GM12872 (cell line): ENCODE data around the gene MAPKAP1.

Experiments used
- CTCF ChIP-seq: IDR thresholded peaks from 3 replicates; pipeline ENCODE4 v1.5.1; 2011; ENCODE audit warnings: low read depth, mild to moderate bottlenecking, low read length, moderate library complexity; ENCODE audit not compliant: insufficient read depth

MAPKAP1 gene

DNA sequence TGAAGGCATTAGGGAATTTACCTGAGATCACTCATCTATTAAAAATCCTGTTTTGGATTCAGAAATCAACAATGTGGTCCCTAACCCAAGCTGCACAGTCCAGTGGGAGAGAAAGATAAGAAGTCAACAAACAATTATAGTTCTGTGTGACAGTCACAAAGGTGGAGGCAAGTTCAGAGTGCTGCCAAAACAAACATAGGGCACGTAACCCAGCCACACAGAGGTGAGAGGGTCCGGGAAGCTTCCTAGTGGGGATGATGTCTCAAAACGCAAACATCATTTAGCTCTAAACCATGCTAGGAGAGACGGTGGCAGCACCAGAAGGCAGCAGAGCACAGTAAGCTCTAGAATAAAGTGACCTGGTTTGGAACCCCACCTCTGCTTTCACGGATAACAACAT lies 158.9 kb downstream of the MAPKAP1 start:
- no peak for TF ChIP-seq CTCF

GRCh38 chr9:125547368-125547767 lies 159.6 kb downstream of the MAPKAP1 start:
- TF ChIP-seq CTCF: no peak

DNA sequence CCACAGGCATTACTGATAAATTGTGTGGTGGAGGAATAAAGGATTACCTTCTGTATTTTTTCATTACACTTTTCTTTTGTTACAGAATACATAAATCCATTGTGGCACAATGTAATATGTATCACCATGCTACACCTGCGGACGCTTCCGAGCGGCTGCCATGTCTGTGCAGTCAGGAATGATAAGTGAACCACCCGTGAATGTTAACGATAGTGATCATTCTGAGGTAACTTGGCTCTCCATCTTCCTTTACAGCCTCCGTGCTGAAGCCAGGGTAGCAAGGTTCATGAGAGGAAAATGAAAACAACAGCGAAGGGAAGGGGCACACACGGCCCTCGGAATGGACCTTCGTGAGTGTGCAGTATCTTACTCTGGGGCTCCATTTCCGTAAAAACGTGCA lies 161.2 kb downstream of the MAPKAP1 start:
- TF ChIP-seq CTCF: no peak

DNA sequence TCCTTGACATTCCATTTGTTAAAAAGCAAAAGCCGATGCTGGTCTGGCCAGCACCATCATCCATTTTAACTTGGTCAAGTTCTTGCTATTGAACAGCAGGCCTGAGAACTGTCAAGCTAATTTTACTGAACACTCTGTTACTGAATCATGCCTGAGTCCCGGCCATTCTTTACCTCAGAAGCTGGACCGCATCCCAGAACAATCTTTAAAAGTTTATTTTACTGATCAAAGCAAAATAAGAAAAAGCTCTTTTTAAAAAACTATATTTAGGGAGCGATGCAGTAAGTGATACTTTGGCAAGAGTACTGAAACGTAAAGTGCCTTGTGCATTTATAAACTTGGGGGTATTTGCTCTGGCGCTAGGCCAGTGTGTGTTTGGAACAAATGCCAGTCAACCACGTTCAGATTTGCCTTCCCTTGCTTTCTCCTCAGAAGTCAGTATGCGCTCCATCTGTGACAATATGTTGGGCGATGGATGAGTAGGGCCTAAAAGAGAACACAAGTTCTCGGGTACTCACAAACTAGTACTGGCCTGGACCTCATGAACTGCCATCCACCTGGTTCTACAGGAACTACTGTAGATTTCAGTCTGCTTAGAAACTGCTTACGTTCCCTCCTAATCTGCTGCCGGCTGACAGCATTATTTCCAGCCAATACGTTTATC lies 161.9 kb downstream of the MAPKAP1 start:
- no peak for TF ChIP-seq CTCF

DNA sequence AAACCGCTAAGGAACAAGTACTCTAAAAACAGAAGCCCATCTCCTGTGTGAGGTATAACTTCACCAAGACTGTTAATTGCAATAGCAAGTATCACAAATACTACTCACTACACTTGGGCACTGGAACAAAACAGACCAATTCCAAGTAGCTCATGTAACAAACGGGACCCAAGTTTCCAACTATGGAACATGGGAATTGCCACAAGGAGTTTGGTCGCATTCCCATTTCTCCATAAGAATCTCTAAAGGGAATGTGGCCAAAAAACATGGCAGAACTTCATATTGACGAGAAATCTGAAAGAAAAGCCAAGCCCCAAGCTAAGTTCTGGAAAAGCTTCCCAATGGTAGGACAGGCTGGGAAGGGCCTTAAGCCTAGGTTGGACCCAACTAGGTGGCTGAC lies 162.5 kb downstream of the MAPKAP1 start:
- no peak for TF ChIP-seq CTCF

DNA sequence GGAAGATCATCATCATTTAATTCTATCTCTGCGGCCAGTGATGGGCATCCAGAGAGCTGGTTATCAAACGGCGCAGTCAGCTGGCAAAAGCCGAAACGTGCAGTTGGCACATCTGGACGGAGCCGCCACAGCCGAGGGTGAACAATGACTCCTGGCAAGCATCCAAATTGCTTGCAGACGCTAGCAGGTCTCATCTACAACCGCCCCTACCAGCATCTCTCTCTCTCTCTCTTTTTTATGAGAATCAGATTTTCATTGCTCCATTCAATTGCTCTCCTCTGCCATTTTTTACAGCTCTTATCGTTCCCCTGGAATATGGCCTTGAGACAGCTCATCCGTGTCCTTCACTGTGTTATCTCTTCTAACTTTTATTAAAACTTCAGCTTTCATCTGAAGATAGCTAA lies 165.2 kb downstream of the MAPKAP1 start:
- no peak for TF ChIP-seq CTCF

DNA sequence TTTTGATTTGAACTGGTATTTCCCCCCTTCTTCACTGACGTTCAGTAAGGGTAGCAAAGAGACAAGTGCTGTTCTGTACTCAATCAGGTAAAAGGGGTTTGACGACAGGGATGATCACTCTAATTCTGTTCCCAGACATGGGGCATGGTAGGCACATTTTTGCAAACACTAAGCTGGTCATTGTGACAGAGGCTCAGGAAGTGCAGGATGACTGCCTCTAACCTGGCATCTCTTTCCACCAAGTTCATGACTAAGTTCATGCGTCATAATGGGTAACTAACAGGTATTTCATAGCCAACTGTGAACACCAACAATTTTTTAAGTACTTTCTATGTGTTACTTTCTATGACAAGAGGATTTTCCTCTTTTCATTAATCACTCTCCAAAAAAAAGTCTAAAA lies 166.5 kb downstream of the MAPKAP1 start:
- no peak for TF ChIP-seq CTCF
